HepG2 (cell line): Measurements from ENCODE around the gene AGAP1. TPM values are rescaled to one million over a fixed set of nuclear protein-coding genes. Genes with fewer than 3 reads are reported as not detected.

Experiments
- ATAC-seq: fragments of 200-7000 bp; cut with Tn5 transposase; 3 replicates; pipeline ENCODE4 v1.9.1; 2020; ENCODE audit warnings: mild to moderate bottlenecking, moderate library complexity
- BruUV-seq: library from RNA; stranded (reverse); fragments of 400-500 nt; replicated peaks from 2 replicates; lab custom pipeline; 2021; lab: Mats Ljungman, UMichigan
- CTCF ChIA-PET: fragments of 300-600 bp; formaldehyde crosslinking; extraction: SDS; loops from one replicate; lab custom pipeline; 2021; ENCODE audit warnings: low total read pairs, inconsistent platforms, low intra/inter-chr PET ratio; lab: Yijun Ruan, JAX
- POLR2A ChIA-PET: fragments of 350-600 bp; sonication (Branson Sonifier 250); formaldehyde crosslinking; loops from one replicate; lab custom pipeline; 2020; ENCODE audit warnings: antibody characterized with exemption, inconsistent platforms; lab: Yijun Ruan, JAX
- DNase-seq: peaks from one replicate; pipeline ENCODE4 v3.0.0-alpha.2; 2015; ENCODE audit warnings: low spot score
- FAIRE-seq: peaks from 3 replicates; lab custom pipeline; 2011; peaks lifted over from hg19 to GRCh38; lab: Jason Lieb, UNC
- H2AFZ ChIP-seq: one replicate; pipeline ENCODE4 v1.6.1; 2011; ENCODE audit warnings: low read length, inconsistent platforms
- H3K27ac ChIP-seq: fragments of 300-600 bp; 3 replicates; pipeline ENCODE4 v1.8.0; 2011; ENCODE audit warnings: mixed run types, mild to moderate bottlenecking, mixed read lengths, low read length, inconsistent platforms; ENCODE audit not compliant: insufficient read depth; ENCODE audit errors: extremely low read length
- H3K27me3 ChIP-seq, 2 experiments: fragments of 200-600 bp in 1 of 2; 2 replicates in 1 of 2; 3 replicates in 1 of 2; pipeline versions ENCODE4 v1.6.0 to v1.8.0; 2011; ENCODE audit warnings: low read length in 2 of 2, mild to moderate bottlenecking in 2 of 2, moderate library complexity in 2 of 2, inconsistent platforms in 1 of 2; ENCODE audit not compliant: insufficient read depth in 2 of 2, control insufficient read depth in 1 of 2
- H3K36me3 ChIP-seq, 2 experiments: fragments of 200-600 bp in 1 of 2; replicated peaks in 1 of 2; 2 replicates in 1 of 2; 3 replicates in 1 of 2; pipeline versions ENCODE4 v1.5.1 to v1.8.0; 2011; ENCODE audit warnings: low read length in 2 of 2, inconsistent platforms in 1 of 2; ENCODE audit not compliant: insufficient read depth in 2 of 2, control insufficient read depth in 1 of 2
- H3K4me1 ChIP-seq: 2 replicates; pipeline ENCODE4 v1.5.1; 2012; ENCODE audit warnings: low read length, inconsistent platforms; ENCODE audit not compliant: insufficient read depth
- H3K4me2 ChIP-seq: 2 replicates; pipeline ENCODE4 v1.6.0; 2011; ENCODE audit warnings: low read depth, low read length, inconsistent platforms
- H3K4me3 ChIP-seq, 3 experiments: fragments of 200-600 bp in 1 of 3; sonication (generic), shearing (Covaris generic) in 1 of 3; replicated peaks in 1 of 3; 2 replicates each; pipeline ENCODE4 v1.5.1; 2011 to 2016; ENCODE audit warnings: low read length in 3 of 3, inconsistent platforms in 2 of 3, low read depth in 2 of 3, mild to moderate bottlenecking in 2 of 3, control low read depth in 1 of 3, mixed read lengths in 1 of 3; ENCODE audit not compliant: insufficient read depth in 1 of 3
- H3K79me2 ChIP-seq: one replicate; pipeline ENCODE4 v1.6.1; 2011; ENCODE audit warnings: low read length, inconsistent platforms; ENCODE audit not compliant: insufficient read depth
- H3K9ac ChIP-seq: 2 replicates; pipeline ENCODE4 v1.6.0; 2011; ENCODE audit warnings: mild to moderate bottlenecking, low read depth, low read length, inconsistent platforms; ENCODE audit not compliant: insufficient read depth
- H3K9me3 ChIP-seq: 2 replicates; pipeline ENCODE4 v1.5.1; 2012; ENCODE audit warnings: mild to moderate bottlenecking, low read length
- H4K20me1 ChIP-seq: 2 replicates; pipeline ENCODE4 v1.6.0; 2011; ENCODE audit warnings: inconsistent platforms, mild to moderate bottlenecking, low read length, moderate library complexity; ENCODE audit not compliant: insufficient read depth
- BRD4 ChIP-seq: sonication (generic); formaldehyde crosslinking; IDR thresholded peaks from 2 replicates; pipeline ENCODE4 v1.4.0; 2020; ENCODE audit warnings: missing genetic modification reagents
- KLF12 ChIP-seq: sonication (generic); formaldehyde crosslinking; IDR thresholded peaks from 2 replicates; pipeline ENCODE4 v1.4.0; 2020; ENCODE audit warnings: missing genetic modification reagents, borderline replicate concordance
- MAZ ChIP-seq, 2 experiments: sonication (generic) in 1 of 2; formaldehyde crosslinking in 1 of 2; IDR thresholded peaks; 2 replicates each; pipeline versions ENCODE4 v1.5.0 to v1.6.1; 2012 to 2020; ENCODE audit warnings: low read depth in 2 of 2, mild to moderate bottlenecking in 2 of 2, borderline replicate concordance in 1 of 2, improper control_type of control experiment in 1 of 2, low read length in 1 of 2, missing genetic modification reagents in 1 of 2, moderate library complexity in 1 of 2
- MLLT10 ChIP-seq: sonication (generic); formaldehyde crosslinking; IDR thresholded peaks from 2 replicates; pipeline ENCODE4 v1.4.0; 2020; ENCODE audit warnings: missing genetic modification reagents
- NFATC3 ChIP-seq: sonication (generic); formaldehyde crosslinking; IDR thresholded peaks from 2 replicates; pipeline ENCODE4 v1.5.1; 2020; ENCODE audit warnings: mild to moderate bottlenecking, missing genetic modification reagents
- NFIC ChIP-seq: IDR thresholded peaks from 2 replicates; pipeline ENCODE4 v1.6.1; 2012; ENCODE audit warnings: mild to moderate bottlenecking, low read length, inconsistent platforms
- THAP11 ChIP-seq: IDR thresholded peaks from 2 replicates; pipeline ENCODE4 v1.6.1; 2016; ENCODE audit warnings: missing biosample characterization, missing genetic modification reagents
- ZBTB3 ChIP-seq: sonication (generic); formaldehyde crosslinking; IDR thresholded peaks from 2 replicates; pipeline ENCODE4 v1.4.0; 2020; ENCODE audit warnings: low read depth, mild to moderate bottlenecking, moderate library complexity, missing genetic modification reagents, borderline replicate concordance
- ZFP62 ChIP-seq: sonication (generic); formaldehyde crosslinking; IDR thresholded peaks from 2 replicates; pipeline ENCODE4 v1.4.0; 2020; ENCODE audit warnings: missing genetic modification reagents
- ZNF670 ChIP-seq: sonication (generic); formaldehyde crosslinking; IDR thresholded peaks from 2 replicates; pipeline ENCODE4 v1.8.0; 2022; ENCODE audit warnings: mild to moderate bottlenecking, missing genetic modification reagents, borderline replicate concordance
- WGBS: methylation state at CpG from one replicate; pipeline ENCODE4 v1.1.6; 2017; ENCODE audit warnings: low lambda C conversion rate; 5-methylcytosine and 5-hydroxymethylcytosine counted together
- in situ Hi-C: cut with HindIII; loops from 2 replicates; pipeline ENCODE4 v1.10.0; 2017; ENCODE audit warnings: low pct_unique_long_range_greater_than_20kb; ENCODE audit not compliant: extremely low pct_ligation_motif_present
- intact Hi-C: fragments of 100-400 bp; cut with micrococcal nuclease; formaldehyde crosslinking; loops from one replicate; pipeline ENCODE4 v1.10.0; 2022; ENCODE audit not compliant: unreplicated experiment
- polyA plus RNA-seq, 8 experiments: library from polyadenylated mRNA; depleted of rRNA in 3 of 8; stranded (reverse) in 7 of 8; unstranded in 1 of 8; fragments of >200 nt; fragmentation: Illumina TruSeq in 4 of 8; extraction: Trizol in 4 of 8; gene quantifications; 2 replicates each; pipeline versions ENCODE4 v1.2.1 to v1.2.3, GENCODE V29; 2011 to 2016; ENCODE audit warnings: low read depth in 4 of 8, missing spikeins in 1 of 8, mixed read lengths in 1 of 8; ENCODE audit not compliant: insufficient read depth in 1 of 8
- total RNA-seq, 5 experiments: library from RNA; depleted of rRNA; stranded (reverse); fragments of >200 nt; fragmentation: Illumina TruSeq; extraction: Trizol; gene quantifications; 2 replicates each; pipeline ENCODE4 v1.2.3, GENCODE V29; 2016; ENCODE audit warnings: low read depth in 1 of 5
- TF ChIP-seq, protein P1 (sequence below): sonication (generic); formaldehyde crosslinking; IDR thresholded peaks from 2 replicates; pipeline ENCODE4 v1.4.0; 2020; ENCODE audit warnings: missing genetic modification reagents, borderline replicate concordance
- TF ChIP-seq, protein P2 (sequence below): IDR thresholded peaks from 2 replicates; pipeline ENCODE4 v1.6.1; 2016; ENCODE audit warnings: missing genetic modification reagents, missing compliant biosample characterization
- TF ChIP-seq, protein P3 (sequence below): sonication (generic); formaldehyde crosslinking; IDR thresholded peaks from 2 replicates; pipeline ENCODE4 v1.5.1; 2020; ENCODE audit warnings: missing genetic modification reagents, mild to moderate bottlenecking, borderline replicate concordance

AGAP1 gene
- total and polyA plus RNA-seq, 2 of the 13 experiments (the other 11 are each of a cell fraction or from before 2014, with no cell fraction given) = 21.2 to 32.7 TPM

DNA sequence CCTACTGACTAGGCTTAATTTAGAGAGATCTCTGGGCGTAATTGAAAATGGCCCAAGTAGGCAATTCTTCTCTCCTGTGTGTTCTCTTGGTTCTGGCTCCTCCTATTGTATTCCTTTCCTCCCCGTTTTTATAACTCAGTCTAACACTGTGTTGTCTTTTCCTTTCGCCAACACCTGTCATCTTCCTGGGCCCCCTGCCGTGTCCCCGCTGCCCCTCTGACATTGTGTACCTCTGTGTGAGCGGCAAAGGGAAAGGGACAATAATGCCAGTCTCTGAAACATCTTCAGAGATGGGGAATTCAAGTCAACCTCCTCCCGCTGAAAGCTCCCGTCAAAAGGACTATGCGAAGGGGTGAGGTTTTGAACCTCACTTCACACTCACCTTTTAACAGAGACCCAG is 463.4 kb downstream of the AGAP1 start (continued):
- TF ChIP-seq, protein P1, sequence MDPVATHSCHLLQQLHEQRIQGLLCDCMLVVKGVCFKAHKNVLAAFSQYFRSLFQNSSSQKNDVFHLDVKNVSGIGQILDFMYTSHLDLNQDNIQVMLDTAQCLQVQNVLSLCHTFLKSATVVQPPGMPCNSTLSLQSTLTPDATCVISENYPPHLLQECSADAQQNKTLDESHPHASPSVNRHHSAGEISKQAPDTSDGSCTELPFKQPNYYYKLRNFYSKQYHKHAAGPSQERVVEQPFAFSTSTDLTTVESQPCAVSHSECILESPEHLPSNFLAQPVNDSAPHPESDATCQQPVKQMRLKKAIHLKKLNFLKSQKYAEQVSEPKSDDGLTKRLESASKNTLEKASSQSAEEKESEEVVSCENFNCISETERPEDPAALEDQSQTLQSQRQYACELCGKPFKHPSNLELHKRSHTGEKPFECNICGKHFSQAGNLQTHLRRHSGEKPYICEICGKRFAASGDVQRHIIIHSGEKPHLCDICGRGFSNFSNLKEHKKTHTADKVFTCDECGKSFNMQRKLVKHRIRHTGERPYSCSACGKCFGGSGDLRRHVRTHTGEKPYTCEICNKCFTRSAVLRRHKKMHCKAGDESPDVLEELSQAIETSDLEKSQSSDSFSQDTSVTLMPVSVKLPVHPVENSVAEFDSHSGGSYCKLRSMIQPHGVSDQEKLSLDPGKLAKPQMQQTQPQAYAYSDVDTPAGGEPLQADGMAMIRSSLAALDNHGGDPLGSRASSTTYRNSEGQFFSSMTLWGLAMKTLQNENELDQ (CRISPR knock-in tag) = no peak
- TF ChIP-seq NFATC3 (CRISPR knock-in tag) (no peak), KLF12 (CRISPR knock-in tag) (no peak), NFIC (no peak), ZBTB3 (CRISPR knock-in tag) (no peak)
- TF ChIP-seq, all 625 proteins: peak for 0

DNA sequence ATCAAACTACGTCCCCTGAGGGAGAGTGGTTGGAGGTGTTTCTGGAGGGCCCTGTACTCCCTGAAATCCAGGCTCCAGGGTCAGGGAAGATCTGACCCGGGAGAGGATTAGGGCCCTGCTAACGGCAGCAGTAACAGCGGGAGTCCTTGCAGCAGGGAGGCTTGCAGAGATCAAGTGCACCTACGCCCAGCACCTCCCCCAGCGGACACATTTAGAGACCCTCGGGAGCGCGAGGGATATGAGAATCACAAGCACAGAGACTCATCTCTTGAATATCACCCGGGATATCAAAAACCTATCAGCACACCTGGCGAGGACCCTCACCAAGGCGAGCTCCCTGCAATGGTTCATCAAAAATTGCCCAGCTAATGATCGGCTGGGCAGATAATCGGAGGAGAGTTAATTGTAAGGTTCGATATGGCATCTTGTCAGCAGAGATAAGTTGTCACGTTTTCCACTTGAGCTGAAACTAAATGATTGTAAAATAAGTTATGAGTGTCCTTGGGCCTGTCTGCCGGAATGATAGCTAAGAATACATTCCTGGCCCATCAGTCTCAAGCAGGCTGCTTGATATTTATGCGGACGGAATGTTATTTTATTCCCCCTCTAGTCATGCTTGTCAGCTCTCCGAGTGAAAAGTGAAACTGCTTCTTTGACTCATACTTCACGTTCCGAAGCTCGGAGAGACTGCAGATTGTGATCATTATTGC is 464.5 kb downstream of the AGAP1 start:
- Histone ChIP-seq H3K27me3 (no peaks in the 10 kb centered on the region), H3K9ac (no peak overlapping the region), H4K20me1 (no peaks in the 10 kb centered on the region), H3K79me2 (no peaks in the 10 kb centered on the region), H2AFZ (no peak overlapping the region), H3K9me3 (no peaks in the 10 kb centered on the region), H3K36me3 (peaks cover 4 to 22% of the 10 kb centered on the region in 2 experiments; a peak in 3 of 5 replicates), H3K4me2 (no peak overlapping the region), H3K27ac (no peak overlapping the region), H3K4me1 (no peaks in the 10 kb centered on the region), H3K4me3 (no peak overlapping the region)
- WGBS = 94% methylated on average over 23 of the region's 23 CpGs
- intact Hi-C loops (no loop called here), in situ Hi-C loops (no loop called here)
- no peak for DNase-seq
- CTCF ChIA-PET = no interaction called here
- no TSS peak for BruUV-seq
- no peak for FAIRE-seq
- no peak for ATAC-seq
- POLR2A ChIA-PET = no interaction called here
- TF ChIP-seq MLLT10 (CRISPR knock-in tag) = no peak
- no peak for TF ChIP-seq ZFP62 (CRISPR knock-in tag)
- TF ChIP-seq, protein P2, sequence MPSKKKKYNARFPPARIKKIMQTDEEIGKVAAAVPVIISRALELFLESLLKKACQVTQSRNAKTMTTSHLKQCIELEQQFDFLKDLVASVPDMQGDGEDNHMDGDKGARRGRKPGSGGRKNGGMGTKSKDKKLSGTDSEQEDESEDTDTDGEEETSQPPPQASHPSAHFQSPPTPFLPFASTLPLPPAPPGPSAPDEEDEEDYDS (CRISPR knock-in tag) = no peak
- no peak for TF ChIP-seq THAP11 (CRISPR knock-in tag)
- no peak for TF ChIP-seq ZNF670 (CRISPR knock-in tag)
- TF ChIP-seq, protein P3, sequence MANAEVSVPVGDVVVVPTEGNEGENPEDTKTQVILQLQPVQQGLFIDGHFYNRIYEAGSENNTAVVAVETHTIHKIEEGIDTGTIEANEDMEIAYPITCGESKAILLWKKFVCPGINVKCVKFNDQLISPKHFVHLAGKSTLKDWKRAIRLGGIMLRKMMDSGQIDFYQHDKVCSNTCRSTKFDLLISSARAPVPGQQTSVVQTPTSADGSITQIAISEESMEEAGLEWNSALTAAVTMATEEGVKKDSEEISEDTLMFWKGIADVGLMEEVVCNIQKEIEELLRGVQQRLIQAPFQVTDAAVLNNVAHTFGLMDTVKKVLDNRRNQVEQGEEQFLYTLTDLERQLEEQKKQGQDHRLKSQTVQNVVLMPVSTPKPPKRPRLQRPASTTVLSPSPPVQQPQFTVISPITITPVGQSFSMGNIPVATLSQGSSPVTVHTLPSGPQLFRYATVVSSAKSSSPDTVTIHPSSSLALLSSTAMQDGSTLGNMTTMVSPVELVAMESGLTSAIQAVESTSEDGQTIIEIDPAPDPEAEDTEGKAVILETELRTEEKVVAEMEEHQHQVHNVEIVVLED = no peak
- TF ChIP-seq MAZ (IDR thresholded peaks at IDR 0.05; ENCODE audit: borderline replicate concordance, low read depth, low read length) = no peak
- TF ChIP-seq MAZ (CRISPR knock-in tag; IDR thresholded peaks at IDR 0.05; ENCODE audit: low read depth) = no peak
- TF ChIP-seq BRD4 = no peak
